ENCODE measurements around the gene GRB7.
"Not testable (repeated sequence)": the region's sequence is repeated elsewhere in the genome, so short reads cannot be mapped to it uniquely, and the experiment has no call there.

The GRB7 gene

DNA sequence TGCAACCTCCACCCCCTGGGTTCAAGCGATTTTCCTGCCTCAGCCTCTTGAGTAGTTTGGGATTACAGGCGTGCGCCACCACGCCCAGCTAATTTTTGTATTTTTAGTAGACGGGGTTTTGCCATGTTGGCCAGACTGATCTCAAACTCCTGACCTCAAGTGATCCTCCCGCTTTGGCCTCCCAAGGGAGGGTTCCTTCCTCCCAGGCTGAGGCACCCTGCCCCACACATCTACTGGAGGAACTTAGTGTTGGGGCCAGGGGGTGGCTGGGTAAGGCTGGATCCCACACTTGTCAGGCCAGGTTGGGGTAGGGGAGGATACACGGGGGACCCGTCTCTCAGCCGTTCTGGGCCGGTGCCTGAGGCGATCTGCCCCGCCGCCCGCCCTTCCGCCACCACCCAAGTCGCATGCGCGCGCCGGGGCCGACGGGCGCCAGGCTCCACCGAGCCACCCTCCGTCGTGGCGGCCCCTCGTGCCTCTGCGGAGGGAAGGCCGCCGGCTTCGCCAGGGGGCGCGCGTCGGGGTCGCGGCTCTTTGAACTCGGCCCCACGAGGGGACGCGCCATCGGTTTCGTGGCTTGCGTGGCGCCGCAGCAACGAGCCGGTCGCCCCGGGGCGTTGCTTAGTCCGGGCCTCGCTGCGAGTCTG, 15.9 kb downstream of the GRB7 start:
- DNase-seq = no peak

DNA sequence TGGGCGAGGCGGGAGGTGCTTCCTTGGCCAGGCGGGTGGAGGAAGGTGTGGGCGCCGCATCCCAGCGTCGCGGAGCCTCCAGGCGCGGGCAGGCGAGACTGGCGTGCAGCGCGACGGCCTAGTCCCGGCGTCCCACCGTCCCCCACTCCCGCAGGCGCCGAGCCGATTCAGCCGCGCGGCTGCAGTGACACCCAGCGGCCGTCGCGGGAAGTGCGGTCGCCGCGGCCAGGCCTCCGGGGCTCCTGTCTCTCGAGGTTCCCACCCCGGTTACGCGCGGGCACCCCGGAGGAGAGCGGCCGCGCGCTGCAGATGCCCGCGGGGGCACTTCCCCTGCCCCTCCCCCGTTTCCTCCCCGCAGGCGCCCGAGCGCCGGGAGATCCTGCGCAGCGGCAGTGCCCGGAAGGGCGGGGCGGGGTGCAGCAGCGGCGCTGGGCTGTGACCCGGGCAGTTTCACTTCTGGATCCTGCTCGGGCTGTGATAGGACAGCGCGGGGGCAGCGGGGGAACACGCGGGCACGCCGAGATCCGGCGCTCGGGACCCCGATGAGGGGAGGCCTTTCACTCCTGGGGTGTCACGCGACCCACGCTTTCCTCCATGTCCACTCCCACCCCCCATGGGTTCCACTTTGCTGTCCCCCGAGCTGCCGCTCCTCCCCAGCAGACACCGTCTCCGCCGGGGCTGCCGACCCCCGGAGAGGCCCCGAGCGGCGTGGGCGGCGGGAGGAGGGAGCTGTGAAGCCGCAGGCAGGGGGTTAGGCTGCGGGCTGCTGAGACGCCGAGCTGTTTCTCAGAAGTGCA, 16.6 kb downstream of the GRB7 start:
- DNase-seq = peak; percentile 93 to 95

DNA sequence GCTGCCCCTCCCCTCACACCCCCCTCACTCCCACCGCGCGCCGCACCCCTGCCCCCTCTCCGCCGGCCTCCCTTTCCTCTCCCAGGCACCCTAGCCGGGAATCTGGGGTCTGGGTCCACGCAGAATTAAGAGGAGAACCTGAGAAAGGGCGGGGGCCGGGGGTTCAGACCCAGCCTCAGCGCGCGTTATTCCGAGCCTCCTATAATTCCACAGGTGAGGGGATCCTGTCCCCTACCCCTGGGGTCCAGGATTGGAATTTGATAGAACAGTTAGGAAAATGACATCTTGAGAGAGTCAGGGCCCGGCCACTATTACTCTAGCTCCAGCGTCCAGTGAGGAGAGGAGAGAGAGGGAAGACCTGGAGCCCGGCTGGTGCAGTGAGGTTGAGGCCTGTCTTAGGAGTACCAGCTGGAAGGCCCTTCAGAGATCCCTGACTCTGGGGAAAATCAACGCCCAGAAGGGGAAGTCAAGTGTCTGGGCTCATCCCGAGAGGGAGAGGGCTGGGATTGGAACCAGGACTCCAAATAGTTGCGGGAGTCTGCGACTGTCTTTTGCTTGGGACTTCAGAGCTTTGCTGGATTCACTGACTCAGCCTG, 17.3 kb downstream of the GRB7 start:
- DNase-seq = peak; percentile 34 to 40

DNA sequence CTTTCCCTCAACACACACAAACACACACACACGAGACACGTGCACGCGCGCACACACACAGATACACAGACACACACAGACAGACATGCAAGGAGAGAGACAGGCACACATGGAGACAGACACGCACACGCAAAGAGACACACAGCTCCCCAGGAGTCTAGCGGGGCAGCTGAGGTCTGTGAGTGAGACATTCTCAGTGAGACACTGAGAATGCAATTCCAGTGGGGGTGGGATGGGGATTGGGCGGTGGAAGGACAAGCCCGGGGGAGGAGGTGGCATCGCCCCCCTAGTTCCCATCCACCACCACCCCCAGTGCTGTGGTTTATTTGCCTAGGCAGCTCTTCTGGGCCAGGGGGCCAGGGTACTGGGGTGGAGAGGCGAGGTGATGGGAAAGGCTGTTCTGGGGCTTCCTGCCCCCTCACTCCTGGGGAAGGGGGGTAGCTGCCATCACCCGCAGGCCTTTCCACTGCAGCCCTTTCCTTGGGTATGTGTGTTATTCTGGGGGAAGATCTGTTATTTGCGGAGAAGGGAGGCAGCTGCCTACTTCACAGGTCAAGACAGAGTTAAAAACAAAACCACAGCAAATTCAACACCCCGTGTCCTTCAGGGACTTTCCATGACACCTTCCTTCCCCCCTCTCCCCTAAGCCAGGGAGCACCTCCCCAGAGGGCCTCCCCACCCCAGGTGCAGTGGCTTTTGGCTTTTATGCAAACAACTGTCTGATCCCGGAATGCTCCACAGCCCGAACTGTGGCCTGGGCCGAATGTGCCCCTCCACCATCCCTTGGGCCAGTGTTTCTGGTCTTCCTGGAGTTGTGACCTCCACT, 18.0 kb downstream of the GRB7 start:
- DNase-seq = peak; percentile 54 to 59

DNA sequence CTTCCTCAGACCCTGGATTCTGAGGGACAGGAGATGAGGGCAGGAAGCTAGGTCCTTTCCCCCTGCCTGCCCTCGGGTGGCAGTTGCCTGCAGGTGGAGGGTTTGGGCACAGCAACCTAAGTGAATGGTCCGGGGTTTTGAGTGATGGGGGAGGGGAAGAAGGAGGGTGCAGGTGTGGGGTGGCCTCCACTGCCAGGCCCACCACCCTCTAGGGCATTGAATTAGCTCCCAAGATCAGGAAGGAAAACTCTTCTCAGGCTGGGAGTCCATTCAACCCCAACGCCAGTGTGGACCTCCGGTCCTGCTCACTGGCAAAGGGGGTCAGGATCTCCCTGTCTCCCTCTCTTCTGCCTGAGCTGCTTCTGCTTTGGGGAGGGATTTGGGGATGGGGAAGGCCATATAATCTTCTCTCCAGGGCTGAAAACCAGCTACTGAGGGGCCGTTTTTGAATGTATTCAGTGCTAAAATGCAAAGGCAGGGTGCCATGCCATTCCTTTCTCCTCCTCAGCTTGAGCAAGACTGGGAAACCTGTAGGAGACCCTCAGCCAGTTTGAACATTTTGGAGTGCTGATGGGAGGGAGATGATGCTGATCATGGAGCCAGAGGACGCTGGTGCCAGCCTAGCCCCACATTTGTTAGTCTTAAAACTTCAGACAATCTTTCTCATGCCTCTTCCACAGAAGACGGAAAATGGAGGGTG, 18.8 kb downstream of the GRB7 start:
- DNase-seq = peak in 1 of 2 experiments; percentile 30

DNA sequence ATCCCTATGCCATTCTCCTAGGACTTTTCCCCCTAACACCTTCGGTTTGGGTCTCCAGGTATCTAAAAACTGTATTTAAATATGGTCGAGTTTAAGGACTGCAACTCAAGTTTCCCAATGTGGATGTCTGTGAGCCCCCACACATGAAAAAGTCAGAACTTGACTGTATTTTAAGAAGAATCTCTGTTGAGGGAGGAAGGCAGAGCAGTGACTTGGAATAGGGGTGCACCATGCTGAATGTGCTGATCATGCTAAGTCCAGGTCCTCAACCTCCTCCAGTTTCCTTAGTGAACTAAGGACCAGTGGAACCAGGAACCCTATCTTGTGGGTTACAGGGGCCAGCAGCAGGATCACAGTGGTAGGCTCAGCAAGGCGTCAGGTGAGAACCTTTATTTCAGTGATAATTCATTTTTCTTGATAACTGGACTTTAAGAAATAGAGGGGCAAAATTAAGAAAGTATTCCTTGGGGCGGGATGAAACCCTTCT, 19.5 kb downstream of the GRB7 start:
- DNase-seq = no peak

DNA sequence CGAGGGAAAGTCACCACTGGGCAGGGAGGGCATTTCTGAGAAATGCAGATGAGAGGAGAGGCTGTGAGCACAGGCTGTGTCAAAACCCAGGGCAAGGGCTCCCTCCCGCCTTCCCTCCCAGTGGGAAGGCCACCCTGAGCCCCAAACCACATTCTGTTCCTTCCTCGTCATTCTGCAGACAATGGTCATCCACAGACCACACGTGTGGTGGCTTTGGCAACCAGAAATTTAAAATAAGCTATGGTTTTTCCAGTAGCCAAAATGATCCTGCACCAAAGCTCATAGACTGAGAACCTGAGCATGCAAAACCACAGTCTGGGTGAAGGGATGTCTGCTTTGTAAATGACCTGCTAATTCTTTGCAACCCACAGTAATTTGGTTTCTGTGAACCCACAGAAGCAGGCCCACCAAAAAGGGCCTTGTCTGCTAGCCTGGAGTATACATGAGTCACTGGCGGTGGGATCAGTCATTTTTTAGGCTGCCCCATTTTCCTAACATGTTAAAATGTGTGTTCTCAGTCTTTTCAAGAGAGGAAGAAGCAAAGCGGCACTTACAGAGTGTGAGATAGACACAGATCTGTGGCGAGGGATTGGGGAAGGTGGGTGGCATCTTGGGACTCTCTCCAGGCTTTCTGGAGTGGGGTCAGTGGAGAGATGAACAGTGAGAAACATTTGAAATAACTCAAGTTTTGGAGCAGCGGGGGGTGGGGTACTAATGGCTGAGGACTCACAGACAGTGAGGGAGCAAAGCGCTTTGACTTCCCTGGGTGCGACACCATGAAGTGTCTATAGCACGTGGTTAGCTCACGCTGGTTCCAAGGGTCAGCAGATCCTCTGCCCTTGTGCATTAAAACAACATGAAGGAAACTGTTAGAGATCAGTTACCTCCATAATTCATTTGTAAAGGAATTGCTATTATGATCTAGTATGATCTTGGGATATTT, 20.5 kb downstream of the GRB7 start:
- peak; percentile 65 to 77 for DNase-seq

DNA sequence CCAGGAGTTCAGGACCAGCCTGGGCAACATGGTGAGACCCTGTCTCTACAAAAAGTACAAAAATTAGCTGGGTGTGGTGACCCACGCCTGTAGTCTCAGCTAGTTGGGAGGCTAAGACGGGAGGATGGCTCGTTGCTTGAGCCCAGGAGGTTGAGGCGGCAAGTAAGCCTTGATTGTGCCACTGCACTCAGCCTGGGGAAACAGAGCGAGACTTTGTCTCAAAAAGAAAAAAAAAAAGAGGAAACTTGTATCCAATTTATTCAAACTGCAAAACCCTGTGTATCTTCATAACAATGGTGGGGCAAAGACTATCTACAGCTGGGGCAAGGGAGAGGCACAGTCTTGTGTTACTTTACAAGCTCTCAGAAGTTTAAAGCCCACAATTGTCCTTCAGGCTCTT, 21.5 kb downstream of the GRB7 start:
- no peak for DNase-seq

DNA sequence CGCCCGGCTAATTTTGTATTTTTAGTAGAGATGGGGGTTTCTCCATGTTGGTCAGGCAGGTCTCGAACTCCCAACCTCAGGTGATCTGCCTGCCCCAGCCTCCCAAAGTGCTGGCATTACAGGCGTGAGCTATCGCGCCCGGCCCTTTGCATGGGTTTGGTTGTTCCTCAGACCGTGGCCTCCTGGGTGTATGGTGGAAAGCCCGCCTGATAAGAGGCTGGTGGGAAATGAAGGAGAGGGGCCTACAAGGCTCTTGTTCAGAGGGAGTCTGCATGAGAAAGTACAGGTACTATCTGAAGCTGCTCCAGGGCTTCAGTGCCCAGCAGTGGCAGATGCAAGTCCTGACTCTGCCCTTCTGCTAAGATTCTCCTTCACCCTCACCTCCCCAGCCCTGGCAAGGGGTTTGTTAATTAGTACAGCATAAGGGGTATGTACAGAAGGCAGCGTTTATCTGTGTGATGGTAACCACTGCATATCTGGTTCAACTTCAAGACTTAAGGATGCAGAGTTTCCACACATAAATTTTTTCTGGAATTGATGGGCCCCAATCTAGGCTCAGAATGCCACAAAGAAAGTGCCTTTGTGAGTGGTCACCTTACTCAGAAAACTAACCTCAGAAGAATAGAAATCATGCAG, 24.2 kb downstream of the GRB7 start:
- no peak for DNase-seq

DNA sequence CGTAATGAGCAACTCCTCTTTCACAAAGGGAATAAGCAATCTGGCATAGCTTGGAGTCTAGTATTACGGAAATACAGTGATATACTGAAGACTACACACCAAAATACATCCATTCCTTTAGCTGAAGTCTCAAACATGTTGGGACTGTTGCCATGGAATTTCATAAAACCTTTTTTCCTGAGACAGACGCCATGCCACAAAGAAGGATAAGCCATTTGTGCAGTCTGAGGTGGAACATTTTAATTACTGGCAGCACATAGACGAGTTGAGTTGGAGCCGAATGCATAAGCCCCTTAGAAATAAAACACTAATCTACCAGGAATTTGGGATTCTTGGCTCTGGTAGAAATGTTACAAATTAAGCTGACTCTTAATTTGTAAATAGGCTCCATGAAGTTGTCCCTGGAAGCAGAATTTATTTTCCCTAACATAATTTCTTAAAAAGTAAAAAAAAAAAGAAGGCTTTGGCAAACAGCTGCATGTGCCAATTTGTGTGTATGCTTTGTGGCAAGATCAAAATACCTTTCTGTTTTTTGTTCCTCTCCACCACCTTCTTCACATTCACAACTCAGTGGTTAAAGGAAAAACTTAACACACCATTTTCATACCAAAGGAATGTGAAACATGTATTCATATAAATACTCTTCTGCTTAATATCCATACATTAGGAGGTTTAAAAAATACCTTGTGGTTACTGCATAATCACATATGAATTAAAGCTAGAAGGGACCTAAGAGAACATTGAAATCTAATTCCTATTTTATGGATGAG, 25.5 kb downstream of the GRB7 start:
- DNase-seq = no peak

DNA sequence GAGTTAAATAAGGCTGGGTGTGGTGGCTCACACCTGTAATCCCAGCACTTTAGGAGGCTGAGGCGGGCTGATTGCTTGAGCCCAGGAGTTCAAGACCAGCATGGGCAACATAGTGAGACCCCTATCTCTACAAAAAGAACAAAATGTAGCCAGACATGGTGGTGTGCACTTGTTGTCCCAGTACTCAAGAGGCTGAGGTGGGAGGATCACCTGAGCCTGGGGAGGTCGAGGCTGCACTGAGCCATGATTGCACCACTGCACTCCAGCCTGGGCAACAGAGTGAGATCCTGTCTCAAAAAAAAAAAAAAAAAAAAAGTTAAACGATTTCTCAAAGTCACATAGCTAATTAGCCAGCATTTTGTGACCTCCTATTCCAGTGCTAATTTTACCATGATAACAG, 26.4 kb downstream of the GRB7 start:
- not testable (repeated sequence) for DNase-seq

DNA sequence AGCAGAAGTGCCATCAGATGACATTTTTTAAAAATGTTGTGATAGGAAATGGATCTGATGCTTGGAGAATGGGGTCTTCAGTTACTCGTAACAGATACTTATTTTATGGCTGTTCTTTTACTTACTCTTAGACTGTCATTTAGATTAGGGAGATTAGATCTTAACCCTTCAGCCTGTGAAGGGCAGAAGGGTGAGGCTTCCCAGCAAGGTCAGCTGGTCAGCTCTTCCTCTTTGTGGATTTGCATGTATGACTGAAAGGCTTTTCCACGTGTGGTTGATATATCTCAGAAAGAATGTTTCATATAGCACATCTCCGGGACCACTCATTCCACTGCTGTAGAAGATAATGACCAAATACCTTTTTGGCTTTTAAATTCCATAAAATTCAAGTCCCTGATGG, 27.4 kb downstream of the GRB7 start:
- DNase-seq = no peak

DNA sequence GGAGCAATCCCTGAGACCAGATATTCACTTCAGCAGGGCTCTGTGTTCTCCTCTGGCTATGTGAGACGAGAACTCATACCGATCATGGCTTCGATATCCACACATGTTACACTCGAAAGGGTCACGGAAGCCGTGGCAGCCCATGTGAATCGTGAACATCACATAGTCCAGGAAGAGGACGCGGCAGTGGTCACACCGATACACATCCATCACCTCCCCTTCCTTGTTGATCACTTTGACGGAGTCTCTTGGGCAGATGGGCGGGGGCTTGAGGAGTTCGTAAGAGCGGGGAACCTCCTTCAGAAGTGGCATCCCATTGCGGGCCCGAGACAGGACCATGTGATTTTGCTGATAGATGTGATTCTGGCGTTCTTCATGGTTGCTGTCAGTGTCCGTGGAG, 28.0 kb downstream of the GRB7 start:
- no peak for DNase-seq

DNA sequence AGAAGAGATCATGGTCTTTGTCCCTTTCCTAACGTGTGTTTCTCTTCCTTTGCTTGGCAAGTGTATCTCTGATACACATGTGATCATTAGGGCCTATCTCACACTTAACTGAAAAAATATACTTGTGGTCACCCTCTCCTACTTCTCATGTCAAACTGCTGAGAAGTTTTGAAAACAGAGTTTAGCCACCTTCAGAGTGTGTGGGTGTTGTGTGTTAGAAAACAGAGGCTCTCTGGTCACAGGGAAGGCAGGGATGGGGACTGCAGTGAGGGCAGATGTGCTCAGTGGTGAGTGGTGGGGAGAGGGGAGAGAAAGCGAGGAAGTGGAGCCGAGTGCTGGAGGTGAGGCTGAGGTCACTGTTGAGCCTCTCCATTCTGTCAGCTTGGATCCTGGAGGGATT, 29.4 kb downstream of the GRB7 start:
- DNase-seq = peak in 1 of 2 experiments; percentile 42

DNA sequence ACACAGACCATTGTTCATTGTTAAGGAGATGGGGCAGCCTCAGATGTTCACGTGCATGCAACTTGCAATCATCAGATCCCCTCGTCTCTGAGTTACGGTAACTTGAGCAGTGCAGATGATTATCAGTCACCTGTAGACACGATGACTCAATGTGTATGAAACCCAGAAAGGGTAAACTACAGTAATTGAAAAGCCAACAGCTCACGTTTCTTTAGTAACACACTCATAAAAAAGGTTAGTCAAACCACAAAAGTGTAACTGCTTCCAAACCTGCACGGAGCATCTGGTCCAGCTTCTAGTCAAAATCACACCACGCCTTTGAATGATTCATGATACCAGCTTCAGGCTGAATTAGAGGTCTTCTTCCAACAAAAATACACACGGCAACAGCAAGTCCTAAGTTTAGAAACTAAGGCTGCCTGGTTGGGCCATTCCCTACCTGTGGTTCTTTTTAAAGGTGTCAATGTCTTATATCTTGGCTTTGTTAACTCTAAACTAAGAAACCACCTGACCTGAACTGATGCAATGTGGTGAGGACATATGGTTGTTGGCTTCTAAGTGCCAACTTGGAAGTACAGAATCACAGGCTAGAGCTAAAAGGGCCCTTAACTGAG, 32.3 kb downstream of the GRB7 start:
- peak; percentile 50 to 66 for DNase-seq

DNA sequence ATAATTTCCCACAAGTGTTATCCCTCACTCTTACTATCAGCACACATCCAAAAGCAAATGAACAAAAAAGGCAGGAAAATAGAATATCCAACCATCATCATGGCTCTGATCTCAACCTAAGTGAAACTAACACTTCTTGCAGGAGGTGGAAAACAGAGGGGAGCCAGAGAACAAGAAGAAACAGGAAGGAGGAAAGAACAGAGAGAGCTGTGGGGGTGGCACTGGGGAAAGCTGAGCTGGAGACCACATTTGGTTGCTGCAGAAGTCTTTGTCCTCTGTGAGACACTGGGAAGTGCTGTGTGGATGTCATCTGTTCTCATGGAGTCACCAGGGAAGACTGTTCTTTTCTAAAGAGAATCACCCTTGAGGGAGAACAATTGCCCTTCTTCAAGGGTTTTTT, 34.7 kb downstream of the GRB7 start:
- DNase-seq = no peak

DNA sequence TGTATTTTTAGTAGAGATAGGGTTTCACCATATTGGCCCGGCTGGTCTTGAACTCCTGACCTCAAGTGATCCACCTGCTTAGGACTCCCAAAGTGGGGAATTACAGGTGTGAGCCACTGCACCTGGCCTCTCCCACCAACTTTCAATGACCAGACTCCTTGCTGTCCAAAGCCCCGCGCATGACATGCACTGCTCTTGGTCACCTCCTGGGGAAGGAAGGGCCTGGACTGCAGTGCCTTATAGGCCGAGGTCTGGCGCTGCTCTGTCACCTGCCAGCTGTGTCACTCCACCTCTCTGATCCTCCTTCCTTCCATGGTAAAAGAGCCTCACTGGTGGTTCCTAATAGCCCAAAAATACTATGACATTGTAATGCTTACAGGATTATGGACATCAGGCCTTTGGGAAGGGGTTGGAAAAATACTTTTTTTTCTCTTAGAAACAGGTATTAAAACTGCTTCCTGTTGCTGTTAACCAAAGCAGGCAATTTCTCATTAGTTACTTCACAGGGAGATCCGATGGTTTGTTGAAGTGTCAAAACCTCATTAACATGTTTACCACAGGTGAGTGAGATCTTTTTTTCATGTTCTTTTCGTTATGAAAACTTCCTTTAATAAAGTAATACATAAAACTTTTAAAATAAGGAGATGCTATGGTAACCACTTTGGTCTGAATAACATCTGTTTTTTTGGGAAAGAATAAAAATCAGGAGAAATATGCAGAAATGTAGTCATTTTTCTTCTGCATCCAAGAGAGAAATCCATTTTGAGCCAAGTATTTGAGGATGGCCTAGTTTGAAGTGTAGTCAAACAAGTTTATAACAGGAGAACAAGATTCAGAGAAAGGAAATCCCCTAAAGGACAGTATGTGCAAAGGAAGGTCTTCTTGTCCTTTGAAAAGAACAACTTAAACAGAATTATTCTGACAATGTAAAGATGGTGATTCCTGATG, 35.5 kb downstream of the GRB7 start:
- DNase-seq = no peak

DNA sequence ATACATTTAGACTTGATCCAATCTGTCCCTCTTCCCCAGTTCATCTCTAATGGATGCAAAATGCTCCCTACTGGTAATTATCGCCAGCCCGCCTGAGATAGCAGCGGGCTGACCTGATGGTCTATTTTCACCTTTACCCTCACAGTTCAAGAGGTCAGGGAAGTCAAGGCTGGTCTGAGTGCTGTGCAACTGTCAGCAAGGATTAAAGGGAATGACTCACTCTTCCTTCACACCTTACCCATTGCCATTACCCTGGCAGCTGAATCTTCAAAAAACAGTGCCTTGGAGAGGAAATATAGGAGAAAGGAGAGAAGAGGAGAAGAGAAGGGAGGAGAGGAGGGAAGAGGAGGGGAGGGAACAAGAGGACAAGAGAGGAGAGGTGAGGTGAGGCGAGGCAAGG, 36.3 kb downstream of the GRB7 start:
- DNase-seq = no peak
